ENCODE measurements around the gene FBXO10. TPM values are rescaled to one million over a fixed set of nuclear protein-coding genes. Genes with fewer than 3 reads are reported as not detected.

FBXO10 gene
- total RNA-seq, 4 donors from 2014 or later = 6.6 to 17.5 (median 12.2) TPM

DNA sequence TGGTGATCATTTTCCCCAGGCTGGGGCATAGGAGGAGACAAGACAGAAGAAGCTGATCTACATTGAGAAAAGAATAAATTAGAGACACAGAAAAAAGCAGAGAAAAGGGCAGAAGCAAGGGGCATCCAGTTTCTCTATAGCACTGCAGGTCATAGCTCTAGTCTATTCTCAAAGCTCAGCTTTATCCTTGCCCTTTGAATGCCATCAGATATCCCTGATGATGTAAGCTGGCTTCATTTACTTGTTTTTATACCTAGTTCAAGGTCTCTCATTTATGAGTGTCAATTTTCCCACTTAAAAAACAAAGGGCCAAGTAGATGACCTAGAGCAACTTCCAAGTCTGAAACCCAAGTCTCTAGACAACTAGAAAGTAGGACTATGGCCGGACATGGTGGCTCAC, 32.7 kb downstream of the FBXO10 start:
- Histone ChIP-seq H3K9me3 (no peaks in the 10 kb centered on the region), H3K4me1 (peaks cover 10 to 17% of the 10 kb centered on the region in 2 donors), H3K27ac (no peak overlapping the region), H3K36me3 (no peaks in the 10 kb centered on the region), H3K4me3 (replicated peaks in 1 of 3) (no peak overlapping the region), H3K27me3 (no peaks in the 10 kb centered on the region)
- 95 to 100% methylated on average over 1 of the region's 1 CpG for WGBS, 2 donors
- DNase-seq = no peak
- intact Hi-C loops (cut with DNase I) = no loop called here
- TF ChIP-seq POLR2A (IDR thresholded peaks at IDR 0.05) = no peak
- TF ChIP-seq, protein P1, sequence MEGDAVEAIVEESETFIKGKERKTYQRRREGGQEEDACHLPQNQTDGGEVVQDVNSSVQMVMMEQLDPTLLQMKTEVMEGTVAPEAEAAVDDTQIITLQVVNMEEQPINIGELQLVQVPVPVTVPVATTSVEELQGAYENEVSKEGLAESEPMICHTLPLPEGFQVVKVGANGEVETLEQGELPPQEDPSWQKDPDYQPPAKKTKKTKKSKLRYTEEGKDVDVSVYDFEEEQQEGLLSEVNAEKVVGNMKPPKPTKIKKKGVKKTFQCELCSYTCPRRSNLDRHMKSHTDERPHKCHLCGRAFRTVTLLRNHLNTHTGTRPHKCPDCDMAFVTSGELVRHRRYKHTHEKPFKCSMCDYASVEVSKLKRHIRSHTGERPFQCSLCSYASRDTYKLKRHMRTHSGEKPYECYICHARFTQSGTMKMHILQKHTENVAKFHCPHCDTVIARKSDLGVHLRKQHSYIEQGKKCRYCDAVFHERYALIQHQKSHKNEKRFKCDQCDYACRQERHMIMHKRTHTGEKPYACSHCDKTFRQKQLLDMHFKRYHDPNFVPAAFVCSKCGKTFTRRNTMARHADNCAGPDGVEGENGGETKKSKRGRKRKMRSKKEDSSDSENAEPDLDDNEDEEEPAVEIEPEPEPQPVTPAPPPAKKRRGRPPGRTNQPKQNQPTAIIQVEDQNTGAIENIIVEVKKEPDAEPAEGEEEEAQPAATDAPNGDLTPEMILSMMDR (IDR thresholded peaks at IDR 0.05) = no peak

DNA sequence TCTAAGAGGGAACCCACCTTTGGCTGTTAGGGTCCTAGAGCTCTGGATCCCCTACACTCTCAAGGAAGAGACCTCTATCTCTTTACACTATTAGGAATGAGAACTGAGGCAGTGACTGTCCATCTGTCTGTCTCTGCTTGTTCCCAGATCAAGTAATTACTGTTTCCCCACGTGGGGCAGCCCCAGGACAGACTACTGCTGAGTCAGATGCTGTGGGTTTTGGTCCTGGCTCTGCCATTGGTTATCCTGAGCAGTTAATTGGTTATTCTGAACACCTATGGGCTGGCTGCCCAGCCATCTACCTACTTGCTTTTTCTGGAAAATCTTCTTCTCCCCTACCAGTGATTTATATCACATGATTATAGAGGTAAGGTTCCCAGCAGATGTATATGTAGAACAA, 33.3 kb downstream of the FBXO10 start:
- H3K36me3 ChIP-seq = no peaks in the 10 kb centered on the region
- TF ChIP-seq, protein P1 (IDR thresholded peaks at IDR 0.05) = no peak
- TF ChIP-seq POLR2A (IDR thresholded peaks at IDR 0.05) = no peak
- peaks cover 10 to 17% of the 10 kb centered on the region in 2 donors for H3K4me1 ChIP-seq
- H3K9me3 ChIP-seq = no peaks in the 10 kb centered on the region
- H3K27ac ChIP-seq = peak overlapping the region in 2 of 3 donors; percentile 33 to 49
- 50 to 75% methylated on average over 1 of the region's 1 CpG for WGBS, 2 donors
- no peak overlapping the region for H3K4me3 ChIP-seq (replicated peaks in 1 of 3)
- DNase-seq = no peak
- H3K27me3 ChIP-seq = no peaks in the 10 kb centered on the region
- intact Hi-C loops (cut with DNase I) = no loop called here

DNA sequence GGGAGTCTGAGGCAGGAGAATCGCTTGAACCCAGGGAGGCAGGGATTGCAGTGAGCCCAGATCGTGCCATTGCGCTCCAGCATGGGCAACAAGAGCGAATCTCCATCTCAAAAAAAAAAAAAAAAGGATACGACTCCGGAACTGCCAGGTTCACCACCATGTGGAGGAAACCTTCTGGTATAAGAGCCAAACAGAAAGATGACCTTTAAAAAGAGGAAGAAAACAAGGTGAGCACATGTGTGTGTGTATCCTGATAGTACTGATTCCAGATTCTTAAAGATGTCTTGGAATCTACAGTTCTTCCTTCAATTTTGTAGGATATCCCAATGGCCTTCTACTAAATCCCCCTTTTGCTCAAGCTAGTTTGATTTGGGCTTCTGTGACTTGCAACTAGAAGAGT, 33.7 kb downstream of the FBXO10 start:
- no peak overlapping the region for H3K4me3 ChIP-seq (replicated peaks in 1 of 3)
- TF ChIP-seq, protein P1 (IDR thresholded peaks at IDR 0.05) = no peak
- TF ChIP-seq POLR2A (IDR thresholded peaks at IDR 0.05) = no peak
- H3K27me3 ChIP-seq = no peaks in the 10 kb centered on the region
- peaks cover 10 to 17% of the 10 kb centered on the region in 2 donors for H3K4me1 ChIP-seq
- DNase-seq = no peak
- peak overlapping the region in 2 of 3 donors; percentile 33 to 49 for H3K27ac ChIP-seq
- 98% methylated on average over 6 of the region's 6 CpGs for WGBS, 2 donors
- H3K9me3 ChIP-seq = no peaks in the 10 kb centered on the region
- intact Hi-C loops (cut with DNase I) = no loop called here
- no peaks in the 10 kb centered on the region for H3K36me3 ChIP-seq

DNA sequence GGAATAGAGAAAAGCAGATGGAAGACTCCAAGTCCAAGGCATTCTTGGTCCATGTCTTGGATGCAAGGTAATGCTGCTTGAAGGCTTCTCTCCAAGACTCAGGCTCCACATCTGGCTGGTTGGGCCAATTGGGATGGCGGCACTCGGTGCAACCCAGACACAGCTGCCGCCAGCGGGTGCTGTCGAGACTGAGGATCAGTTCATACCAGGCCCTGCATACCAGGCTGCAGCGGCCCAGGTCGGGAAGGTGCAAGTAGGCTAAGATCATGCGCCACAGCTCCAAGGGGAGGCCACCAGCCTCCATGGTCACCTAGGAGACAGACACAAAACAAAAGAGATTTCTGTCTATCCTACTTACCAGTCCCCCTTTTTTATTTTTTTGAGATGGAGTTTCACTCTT, 34.7 kb downstream of the FBXO10 start:
- no peaks in the 10 kb centered on the region for H3K27me3 ChIP-seq
- peaks cover 10 to 17% of the 10 kb centered on the region in 2 donors for H3K4me1 ChIP-seq
- DNase-seq = no peak
- H3K9me3 ChIP-seq = no peaks in the 10 kb centered on the region
- intact Hi-C loops (cut with DNase I) = no loop called here
- peak overlapping the region; percentile 33 to 53 (median 45) for H3K27ac ChIP-seq
- H3K4me3 ChIP-seq (replicated peaks in 1 of 3) = no peak overlapping the region
- H3K36me3 ChIP-seq = peaks cover 7 to 9% of the 10 kb centered on the region in 2 donors
- TF ChIP-seq, protein P1 (IDR thresholded peaks at IDR 0.05) = no peak
- TF ChIP-seq POLR2A (IDR thresholded peaks at IDR 0.05) = no peak
- 95 to 98% methylated on average over 7 to 8 of the region's 8 CpGs for WGBS, 2 donors

DNA sequence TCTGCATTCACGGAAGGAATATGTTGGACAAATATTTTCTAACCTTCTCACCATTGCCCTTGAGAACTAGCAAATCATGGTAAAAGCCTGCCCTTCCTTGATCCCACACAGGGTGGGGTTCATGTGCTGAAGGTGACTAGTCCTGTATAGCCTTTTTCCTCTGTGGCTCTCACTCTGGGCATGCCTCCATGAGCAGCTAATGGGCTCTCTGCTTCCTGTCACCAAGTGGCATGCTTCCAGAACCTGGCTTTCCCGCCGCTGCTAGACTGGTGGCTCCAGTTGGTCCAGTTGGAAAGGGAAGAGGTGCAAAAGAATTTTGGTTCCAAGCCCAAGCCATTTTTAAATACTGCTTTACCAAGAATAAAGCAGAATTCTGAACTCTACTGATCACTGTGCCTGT, 35.5 kb downstream of the FBXO10 start:
- no peak overlapping the region for H3K4me3 ChIP-seq (replicated peaks in 1 of 3)
- H3K27me3 ChIP-seq = no peaks in the 10 kb centered on the region
- intact Hi-C loops (cut with DNase I) = no loop called here
- peaks cover 7 to 11% of the 10 kb centered on the region in 2 donors for H3K36me3 ChIP-seq
- no peaks in the 10 kb centered on the region for H3K9me3 ChIP-seq
- 24 to 30% methylated on average over 3 of the region's 3 CpGs for WGBS, 2 donors
- H3K27ac ChIP-seq = peak overlapping the region; percentile 63 to 76 (median 74)
- H3K4me1 ChIP-seq = peaks cover 10 to 17% of the 10 kb centered on the region in 2 donors
- DNase-seq = peak; percentile 97
- TF ChIP-seq, protein P1 (IDR thresholded peaks at IDR 0.05) = peak in 4 of 6 experiments; percentile 37 to 62 (median 58)
- TF ChIP-seq POLR2A (IDR thresholded peaks at IDR 0.05) = no peak

Data from thyroid gland (tissue), 4 donors.